NCI-H187 (cell line): ENCODE results near the gene TNFSF13B.
"Not testable (repeated sequence)": the region's sequence is repeated elsewhere in the genome, so short reads cannot be mapped to it uniquely, and the experiment has no call there.

Experiments
- DNase-seq, 2 experiments: peaks; one replicate each; lab custom pipeline; 2025; lab: John Stamatoyannopoulos, UW

TNFSF13B gene, protein sequence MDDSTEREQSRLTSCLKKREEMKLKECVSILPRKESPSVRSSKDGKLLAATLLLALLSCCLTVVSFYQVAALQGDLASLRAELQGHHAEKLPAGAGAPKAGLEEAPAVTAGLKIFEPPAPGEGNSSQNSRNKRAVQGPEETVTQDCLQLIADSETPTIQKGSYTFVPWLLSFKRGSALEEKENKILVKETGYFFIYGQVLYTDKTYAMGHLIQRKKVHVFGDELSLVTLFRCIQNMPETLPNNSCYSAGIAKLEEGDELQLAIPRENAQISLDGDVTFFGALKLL

DNA sequence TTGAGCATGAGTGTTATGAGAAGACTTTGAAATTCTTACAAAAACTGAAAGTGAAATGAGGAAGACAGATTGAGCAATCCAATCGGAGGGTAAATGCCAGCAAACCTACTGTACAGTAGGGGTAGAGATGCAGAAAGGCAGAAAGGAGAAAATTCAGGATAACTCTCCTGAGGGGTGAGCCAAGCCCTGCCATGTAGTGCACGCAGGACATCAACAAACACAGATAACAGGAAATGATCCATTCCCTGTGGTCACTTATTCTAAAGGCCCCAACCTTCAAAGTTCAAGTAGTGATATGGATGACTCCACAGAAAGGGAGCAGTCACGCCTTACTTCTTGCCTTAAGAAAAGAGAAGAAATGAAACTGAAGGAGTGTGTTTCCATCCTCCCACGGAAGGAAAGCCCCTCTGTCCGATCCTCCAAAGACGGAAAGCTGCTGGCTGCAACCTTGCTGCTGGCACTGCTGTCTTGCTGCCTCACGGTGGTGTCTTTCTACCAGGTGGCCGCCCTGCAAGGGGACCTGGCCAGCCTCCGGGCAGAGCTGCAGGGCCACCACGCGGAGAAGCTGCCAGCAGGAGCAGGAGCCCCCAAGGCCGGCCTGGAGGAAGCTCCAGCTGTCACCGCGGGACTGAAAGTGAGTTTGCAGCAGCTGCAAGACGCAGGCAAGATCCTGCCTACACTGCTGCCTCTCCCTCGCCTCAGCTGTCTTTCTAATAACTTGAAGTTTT lies at the start of gene TNFSF13B:
Gene TNFSF13B, plus strand, starts transcription at position 118 of the 728 bp plus-strand sequence. Its CDS starts 178 bp downstream, at position 296.
- no peak for DNase-seq

DNA sequence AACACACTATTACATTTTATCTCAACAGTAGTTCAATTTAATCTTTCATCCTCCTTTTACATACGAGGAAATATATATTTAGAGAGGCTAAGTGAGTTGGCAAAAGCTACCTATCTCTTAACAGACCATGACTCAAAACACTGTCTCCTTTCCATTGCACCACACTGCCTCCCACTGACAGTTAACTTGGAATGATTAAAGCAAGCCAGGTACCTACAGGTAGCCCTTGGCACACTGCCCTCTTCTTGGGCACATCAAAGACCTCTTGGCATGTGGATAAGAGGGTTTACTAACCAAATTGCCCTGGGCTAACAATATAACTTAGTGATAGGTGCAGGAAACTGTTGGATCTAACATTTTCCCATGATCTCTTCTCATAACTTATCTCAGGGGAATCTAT lies 49.5 kb upstream of the TNFSF13B start:
- no peak for DNase-seq

DNA sequence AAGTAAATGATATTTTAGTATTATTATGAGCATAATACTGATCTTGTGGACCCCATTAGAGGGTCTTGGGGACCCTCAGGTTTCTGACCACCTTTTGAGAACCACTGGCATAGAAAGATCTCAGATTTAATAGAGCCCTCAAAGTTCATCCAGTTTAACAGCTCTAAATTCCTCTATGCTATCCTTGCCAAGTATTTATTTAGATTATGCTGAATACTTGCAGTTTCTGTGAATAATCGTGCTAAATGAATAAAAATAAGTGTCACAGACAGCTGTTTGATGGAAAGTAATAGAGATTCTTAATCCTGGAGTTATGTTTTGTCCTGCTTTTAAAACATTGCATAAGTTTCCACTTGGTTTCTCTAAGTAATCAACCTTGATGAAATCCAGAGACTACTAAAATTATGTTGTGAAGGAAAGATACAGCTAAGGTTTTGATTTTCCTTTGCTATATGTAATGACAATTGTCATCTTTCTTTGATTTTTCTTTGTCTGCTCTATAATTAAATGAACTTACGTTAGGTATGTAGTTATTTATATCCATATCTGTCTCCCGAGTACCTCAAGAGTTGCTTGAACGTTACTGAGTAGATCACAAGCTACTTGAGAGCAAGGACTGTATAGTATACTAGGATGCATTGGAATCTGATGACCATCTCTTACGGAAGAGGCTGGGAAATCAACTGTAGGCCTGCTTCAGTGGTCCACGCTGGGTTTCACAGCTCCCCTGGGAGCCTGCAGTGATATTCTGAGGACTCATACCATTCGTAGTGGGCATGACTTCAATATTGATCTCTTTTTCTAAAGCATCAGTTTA lies 45.6 kb upstream of the TNFSF13B start:
- DNase-seq: no peak

DNA sequence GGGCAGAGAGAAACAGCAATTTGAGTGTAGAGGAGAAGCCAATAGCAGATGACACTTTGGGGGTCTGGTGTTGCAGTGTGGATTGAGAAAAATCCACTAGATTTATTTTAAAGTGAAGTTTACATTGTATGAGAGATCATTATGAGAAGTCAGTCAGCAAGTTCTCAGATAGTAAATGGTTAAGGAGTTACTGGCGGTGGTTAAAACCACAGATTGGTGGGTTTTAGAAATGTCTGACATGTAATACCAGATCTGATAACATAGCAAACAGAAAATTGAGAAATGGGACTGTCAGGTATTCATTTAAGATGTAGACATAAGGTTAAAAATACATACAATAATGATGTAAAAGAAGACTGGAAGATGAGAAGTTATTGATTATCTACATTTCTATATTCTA lies 44.1 kb upstream of the TNFSF13B start:
- no peak for DNase-seq

DNA sequence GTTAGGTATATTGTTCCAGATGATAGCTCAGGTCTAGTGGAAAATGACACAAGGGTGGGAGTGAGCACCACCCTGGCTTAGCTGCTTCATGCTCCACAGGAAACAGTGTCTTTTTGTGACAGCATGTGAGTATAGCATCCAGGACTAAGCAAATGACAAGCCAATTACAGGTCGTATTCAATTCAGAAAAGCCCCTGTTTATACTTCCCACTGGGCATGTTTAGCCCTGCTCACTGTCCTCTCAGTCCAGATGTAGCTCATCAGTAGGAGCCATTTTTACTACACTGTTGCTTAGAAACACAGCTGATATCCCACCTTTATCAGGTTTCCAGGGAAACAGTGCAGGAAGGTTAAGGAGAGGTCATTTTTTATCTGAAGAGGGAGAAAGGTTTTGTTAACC lies 43.3 kb upstream of the TNFSF13B start:
- no peak for DNase-seq

DNA sequence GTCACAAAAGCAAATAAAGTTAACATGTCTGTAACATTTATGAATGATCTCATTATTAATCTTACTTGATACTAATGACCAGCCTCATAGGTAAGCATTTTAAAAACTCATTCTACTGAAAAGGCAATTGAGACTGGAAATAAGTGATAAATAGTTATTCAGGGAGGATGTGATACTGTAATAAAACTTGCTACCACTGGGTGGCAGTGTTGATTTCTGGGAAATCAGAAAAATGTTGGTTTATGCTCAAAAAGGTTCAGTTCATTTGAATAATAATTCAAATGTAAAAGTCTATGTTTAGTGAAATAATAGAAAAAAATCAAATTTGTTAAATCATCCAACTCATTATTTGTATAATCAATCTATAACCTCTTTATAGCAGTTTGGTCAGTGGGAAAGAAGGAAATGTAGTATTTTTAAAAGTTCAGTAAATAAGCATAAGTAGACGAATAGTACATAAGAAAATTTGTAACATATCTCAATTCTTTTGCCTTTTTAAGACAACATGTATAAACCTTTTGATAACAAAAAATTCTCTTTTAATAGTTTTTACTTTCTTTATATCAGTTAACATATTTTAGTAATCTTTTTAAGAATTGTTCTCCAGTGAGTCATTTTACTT lies 41.8 kb upstream of the TNFSF13B start:
- DNase-seq: peak in 1 of 2 experiments; percentile 30

DNA sequence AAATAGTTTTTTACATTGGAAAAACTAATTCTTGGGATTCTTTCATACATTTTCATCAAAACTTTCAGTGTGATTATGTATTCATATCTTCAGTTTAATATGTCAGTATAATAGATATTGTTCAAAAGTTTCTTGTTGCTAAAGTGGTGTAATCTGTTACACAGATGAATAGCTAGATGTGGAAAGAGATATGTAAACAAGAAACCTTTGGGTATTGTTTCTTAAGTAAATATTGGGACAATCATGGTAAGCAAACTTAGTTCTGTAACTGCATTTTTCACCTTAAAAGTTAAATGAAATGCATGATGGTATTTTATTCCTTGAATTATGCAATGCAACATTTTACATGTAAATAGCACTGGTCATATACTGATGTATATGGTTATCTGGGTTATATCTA lies 39.1 kb upstream of the TNFSF13B start:
- DNase-seq: no peak

DNA sequence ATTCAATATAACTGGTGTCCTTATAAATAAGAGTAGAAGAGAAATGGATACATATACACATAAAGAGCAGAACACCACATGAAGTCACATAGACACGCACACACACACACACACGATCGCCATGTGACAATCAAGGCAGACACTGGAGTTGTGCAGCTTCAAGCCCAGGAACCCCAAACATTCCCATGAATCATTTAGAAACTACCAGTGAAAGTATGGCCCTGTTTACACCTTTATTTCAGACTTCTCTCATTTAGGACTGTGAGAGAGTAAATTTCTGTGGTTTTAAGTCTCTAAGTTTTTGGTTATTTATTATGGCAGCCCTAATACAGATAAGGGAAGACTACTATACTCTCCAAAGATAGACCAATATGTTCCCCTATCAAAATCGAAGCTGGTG lies 20.4 kb upstream of the TNFSF13B start:
- DNase-seq: no peak

DNA sequence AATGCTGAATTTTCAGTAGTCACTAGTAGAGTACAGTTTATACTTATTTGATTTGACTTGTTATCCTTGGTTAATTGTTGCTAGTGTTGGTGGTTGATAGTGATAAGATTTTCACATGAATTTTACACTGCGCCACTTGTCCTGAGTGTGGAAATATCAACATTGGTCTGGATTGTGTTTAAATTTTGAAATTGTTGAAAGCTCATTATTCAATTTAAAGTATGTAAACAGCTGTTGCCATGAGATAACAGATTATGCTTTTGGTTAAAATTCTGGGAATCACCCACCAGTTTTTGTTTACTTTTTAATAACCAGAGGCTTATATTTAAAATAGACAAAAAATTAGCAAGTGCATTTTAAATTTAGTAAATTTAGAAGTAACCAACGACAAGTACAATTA lies 12.3 kb upstream of the TNFSF13B start:
- no peak for DNase-seq

DNA sequence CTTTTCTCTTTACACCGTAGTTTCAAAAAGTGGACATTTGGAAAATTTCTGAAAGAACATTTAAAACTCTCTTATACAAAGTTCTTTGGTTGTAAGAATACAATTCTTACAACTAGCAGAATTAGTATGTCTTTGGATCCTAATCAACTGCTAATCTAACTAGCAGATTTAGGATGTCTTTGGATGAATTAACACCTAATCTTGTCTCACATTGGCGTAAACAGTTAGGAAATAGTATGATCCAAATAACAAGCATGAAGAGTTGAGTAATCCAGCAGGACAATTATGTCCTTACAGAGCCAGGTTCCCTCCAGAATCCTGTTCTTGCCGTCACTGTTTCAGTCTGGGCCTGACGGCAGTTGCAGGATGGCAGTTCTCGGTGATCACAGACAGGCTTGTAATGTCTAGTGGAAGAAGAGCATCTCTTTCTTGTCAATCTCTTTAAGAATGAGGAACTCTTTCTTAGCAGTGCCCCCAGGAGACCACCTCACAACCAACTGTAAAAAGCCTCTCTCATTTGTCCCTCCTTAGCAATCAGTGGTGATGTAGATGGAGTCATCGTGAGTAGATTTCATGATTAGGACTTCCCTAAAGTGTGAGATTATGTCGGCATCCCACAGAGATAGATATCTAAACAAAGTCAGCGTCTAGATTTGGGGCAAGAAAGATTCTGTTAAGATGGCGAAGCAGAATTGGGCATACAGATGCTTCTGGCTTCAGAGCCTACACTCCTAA lies 5.7 kb upstream of the TNFSF13B start:
- DNase-seq: no peak

DNA sequence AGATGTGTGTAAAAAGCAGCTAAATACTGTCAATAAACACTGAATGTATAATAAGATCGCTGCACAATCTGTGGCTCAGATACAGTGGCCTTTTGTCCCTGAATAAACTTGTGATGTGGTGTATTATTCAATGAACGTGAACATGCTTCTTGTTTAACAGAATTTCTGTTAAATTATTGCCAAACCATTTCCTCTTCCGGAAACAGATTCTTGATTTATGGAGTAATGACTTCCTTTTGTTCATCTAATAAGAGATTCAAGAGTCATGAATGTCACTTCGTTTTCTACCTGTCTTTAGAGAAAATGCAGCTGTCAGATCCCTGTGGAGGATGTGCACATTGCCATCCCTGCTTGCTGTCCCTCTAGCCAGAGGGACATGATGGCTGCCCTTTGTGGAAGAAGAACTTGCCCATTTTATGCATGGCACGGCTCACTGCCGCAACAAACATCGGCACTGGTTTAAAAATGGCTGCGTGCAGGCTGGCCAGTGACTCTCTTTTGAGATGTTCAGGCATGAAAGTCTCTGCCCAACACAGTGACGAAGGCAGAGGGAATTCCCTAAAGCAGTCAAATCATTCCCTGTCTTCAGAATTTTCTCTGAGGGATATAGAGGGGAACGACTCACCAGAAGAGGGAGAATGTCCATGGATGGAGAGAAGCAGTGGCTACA lies 3.1 kb upstream of the TNFSF13B start:
- no peak for DNase-seq

DNA sequence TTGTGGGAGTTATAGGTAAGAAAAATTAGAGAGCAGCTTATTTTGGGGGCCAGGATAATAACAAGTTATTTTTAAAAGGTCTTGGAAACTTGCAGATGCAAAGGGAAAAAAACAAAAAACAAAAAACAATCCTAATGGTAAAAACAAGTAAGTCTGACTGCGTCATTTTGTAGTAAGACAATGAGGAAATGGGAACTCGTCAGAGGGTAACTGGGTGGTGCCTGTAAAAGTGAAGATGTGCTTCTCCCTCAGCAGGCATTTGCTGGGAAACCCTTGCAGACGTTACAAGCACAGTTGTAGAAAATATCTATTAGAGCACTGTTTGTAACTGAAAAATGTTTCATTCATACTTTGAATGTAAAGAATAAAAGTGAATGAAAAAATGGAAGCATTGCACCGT lies 2.2 kb upstream of the TNFSF13B start:
- no peak for DNase-seq

DNA sequence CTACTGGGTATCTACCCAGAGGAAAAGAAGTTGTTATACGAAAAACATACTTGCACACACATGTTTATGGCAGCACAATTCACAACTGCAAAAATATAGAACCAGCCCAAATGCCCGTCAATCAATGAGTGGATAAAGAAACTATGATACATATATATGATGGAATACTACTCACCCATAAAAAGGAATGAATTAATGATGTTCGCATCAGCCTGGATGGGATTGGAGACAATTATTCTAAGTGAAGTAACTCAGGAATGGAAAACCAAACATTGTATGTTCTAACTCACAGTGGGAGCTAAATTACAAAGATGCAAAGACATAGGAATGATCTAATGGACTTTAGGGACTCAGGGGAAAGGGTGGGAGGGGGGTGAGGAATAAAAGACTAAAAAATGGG lies 1.7 kb upstream of the TNFSF13B start:
- DNase-seq: not testable (repeated sequence)

DNA sequence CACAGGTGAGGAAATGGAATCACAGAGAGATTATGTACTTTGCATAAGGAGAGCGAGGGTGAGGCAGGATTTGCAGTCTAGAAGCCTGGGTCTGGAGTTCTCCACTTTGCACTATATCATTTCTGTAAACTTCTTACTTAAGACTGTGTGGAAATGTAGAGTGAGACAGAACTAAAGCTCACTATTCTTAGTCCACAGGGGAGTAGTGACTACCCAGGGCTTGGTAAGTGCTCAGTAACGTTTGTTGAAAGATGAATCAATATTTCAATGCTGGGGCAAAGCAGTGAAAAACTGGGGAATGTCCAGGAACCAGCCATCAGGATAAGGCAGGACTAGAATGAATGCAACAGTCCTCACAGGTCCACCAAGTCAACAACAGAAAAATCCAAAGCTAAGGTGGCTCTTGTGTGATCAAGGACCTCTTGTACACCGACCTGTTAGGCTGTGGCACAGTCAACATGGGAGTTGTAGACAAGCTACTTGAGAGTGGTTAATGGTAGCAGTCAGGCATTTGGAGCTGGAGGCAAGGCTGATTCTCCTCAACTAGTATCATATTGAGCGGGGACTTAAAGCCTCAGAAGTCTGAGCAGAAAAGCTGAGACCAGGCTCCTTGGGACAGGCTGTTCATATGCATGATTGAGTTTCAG lies 929 bp upstream of the TNFSF13B start:
- no peak for DNase-seq

DNA sequence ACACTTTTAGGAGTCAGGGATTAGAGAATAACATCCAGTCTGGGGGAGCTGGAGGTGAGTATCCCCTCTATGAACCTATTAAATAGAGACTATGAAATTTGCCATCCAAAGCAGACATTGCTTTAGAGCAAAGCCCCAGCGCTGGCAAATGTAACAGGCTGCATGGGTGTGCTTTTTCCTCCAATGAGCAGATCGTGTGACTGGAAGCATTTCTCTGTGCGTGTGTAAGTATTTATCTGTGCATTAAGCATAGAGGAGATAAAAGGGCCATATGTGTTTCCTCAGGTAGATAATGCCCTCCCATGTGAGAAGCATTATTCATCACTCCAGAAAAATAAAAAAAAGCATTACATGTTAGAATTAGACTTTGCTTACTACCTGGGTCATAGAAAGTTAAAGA lies 924 bp downstream of the TNFSF13B start:
- DNase-seq: no peak

DNA sequence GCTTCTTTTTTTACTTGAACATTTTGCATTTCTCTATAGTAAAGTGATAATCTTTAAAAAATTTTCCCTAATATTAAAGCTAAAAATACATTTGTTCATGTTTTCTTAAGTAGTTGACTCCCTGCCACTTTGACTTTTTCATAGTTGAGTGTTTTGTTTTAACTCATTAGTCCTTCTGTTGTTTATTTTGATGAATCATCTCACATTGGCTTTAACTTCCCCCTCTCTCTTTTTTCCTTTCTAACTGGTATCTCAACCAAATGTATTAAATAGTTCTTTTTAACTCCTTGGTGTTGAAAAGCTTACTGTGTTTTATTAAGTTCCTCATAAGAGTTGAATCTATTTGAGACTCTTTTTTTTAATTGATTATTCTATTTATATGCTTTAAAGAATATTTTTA lies 2.8 kb downstream of the TNFSF13B start:
- DNase-seq: no peak

DNA sequence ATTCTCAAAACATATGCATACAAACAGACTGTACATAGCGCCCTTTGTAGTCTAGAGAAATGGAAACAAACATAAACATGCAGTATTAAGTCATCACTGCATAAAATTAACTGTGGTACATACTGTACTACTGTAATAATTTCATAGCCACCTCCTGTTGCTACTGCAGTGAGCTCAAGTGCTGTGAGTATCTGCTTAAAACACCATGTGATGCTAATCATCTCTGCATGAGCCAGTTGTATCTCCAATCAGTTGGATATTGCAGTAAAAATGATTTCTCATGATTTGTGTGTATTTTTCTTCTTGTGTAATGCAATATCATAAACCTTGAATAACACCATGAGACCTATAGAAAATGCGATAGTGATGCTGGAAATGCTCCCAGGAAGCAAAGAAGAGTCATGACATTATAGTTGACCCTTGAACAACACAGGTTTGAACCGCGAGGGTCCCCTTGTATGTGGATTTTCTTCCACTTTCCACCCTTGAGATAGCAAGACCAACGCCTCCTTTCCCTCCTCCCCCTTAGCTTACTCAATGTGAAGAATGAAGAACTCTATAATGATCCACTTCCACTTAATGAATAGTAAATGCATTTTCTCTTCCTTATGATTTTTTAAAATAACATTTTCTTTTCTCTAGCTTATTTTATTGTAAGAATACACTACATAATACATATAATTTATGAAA lies 4.1 kb downstream of the TNFSF13B start:
- DNase-seq: no peak

DNA sequence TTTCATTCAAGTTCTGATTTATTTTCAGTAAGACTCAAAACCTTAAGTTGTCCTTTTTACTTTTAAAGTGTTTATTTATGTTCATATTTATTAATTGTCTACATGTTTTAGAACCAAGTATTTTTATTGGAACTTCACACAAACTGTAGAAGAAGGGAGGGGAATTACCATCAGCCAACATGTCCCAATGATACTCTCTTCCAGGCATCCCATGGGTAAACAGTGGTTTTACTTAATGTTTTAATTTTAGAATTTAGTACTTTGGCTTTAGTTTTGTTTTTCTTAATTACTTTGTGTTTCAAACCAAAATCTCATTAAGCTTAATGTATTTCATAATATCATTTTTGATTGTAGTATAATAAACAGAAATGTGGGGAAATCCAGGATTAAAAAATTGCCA lies 5.2 kb downstream of the TNFSF13B start:
- DNase-seq: no peak

DNA sequence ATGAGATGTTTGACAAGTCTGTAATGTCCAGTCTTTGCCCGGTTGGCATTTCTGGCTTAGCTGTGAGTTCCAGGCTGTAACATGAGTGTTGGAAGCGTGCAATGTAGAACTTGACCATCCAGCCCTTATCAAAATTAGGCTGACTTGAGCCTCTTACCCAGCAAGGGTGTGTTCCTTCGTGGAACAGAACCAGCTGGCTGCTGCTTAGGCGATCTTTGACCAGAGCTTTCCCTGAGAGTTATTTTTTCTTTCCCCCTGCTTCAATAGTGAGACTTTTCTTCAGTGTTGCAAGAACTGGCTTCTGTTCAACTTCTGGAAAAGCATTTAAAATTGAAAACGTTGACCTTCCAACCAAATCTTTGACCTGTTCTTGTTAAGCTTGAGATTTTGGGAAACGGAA lies 6.5 kb downstream of the TNFSF13B start:
- no peak for DNase-seq

DNA sequence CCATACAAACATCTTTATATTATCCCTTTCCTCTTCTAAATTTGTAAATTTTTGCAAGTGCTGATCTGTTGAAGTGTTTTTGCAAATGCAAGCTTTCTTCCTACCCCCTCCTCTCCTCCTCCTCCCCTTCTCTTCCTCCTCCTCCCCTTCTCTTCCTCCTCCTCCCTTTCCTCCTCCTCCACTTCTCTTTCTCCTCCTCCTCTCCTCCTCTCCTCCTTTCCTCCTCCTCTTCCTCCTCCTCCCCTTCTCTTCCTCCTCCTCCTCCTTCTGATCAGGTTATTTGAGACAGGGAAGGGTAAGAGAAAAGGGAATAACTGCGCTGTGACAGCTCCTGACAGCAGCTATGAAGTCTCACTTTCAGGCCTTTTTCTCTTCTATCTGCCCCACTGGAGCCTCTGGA lies 8.9 kb downstream of the TNFSF13B start:
- no peak for DNase-seq
